Sigmoid colon (tissue), 7 donors: Measurements from ENCODE around the gene TMEM167B. TPM values are rescaled to one million over a fixed set of nuclear protein-coding genes. Genes with fewer than 3 reads are reported as not detected.

Experiments
- DNase-seq: peaks from one replicate; pipeline ENCODE4 v3.0.0-alpha.2; 2019
- H3K27ac ChIP-seq, 4 donors: fragments of 200-600 bp; sonication (generic); one replicate each; pipeline ENCODE4 v1.5.1; 2016 to 2019; ENCODE audit warnings: mild to moderate bottlenecking in 1 of 4
- H3K27me3 ChIP-seq, 3 donors: fragments of 200-600 bp; sonication (generic); one replicate each; pipeline ENCODE4 v1.5.1; 2019; ENCODE audit warnings: mild to moderate bottlenecking in 1 of 3
- H3K36me3 ChIP-seq, 4 donors: fragments of 200-600 bp; sonication (generic); one replicate each; pipeline ENCODE4 v1.5.1; 2016 to 2019
- H3K4me1 ChIP-seq, 4 donors: fragments of 200-600 bp; sonication (generic); one replicate each; pipeline ENCODE4 v1.5.1; 2017 to 2019
- H3K4me3 ChIP-seq, 4 donors: fragments of 200-600 bp; sonication (generic); one replicate each; pipeline ENCODE4 v1.5.1; 2017 to 2019; ENCODE audit warnings: mild to moderate bottlenecking in 2 of 4, moderate library complexity in 1 of 4
- H3K9me3 ChIP-seq, 4 donors: fragments of 200-600 bp in 3 of 4; sonication (generic) in 3 of 4; one replicate each; pipeline versions ENCODE4 v1.5.1 to v1.6.1; 2013 to 2019
- CTCF ChIP-seq, 4 experiments: fragments of 450-650 bp in 3 of 4; fragments of 200-600 bp in 1 of 4; IDR thresholded peaks; one replicate each; pipeline ENCODE4 v1.5.1; 2016 to 2019; ENCODE audit warnings: antibody characterized with exemption in 4 of 4, mild to moderate bottlenecking in 3 of 4, moderate library complexity in 2 of 4
- EP300 ChIP-seq, 4 donors: sonication (generic); formaldehyde crosslinking; IDR thresholded peaks; one replicate each; pipeline ENCODE4 v1.6.1; 2017; ENCODE audit warnings: antibody characterized with exemption in 4 of 4
- POLR2A ChIP-seq, 2 donors: fragments of 450-650 bp; IDR thresholded peaks; one replicate each; pipeline ENCODE4 v1.6.1; 2016; ENCODE audit warnings: antibody characterized with exemption in 2 of 2, mild to moderate bottlenecking in 2 of 2, moderate library complexity in 2 of 2
- POLR2AphosphoS5 ChIP-seq, 4 donors: sonication (generic); formaldehyde crosslinking; IDR thresholded peaks; one replicate each; pipeline ENCODE4 v1.6.1; 2017; ENCODE audit warnings: antibody characterized with exemption in 4 of 4
- WGBS, 2 donors: extraction: QIAGEN DNeasy Blood & Tissue Kit; methylation state at CpG; one replicate each; pipeline ENCODE4 v1.1.7; 2013; 5-methylcytosine and 5-hydroxymethylcytosine counted together
- intact Hi-C: fragments of 100-400 bp; cut with DNase I; formaldehyde crosslinking; loops from one replicate; pipeline ENCODE4 v1.15.1; 2023
- polyA plus RNA-seq, 3 donors: library from polyadenylated mRNA; stranded (reverse); fragments of 200-250 nt; gene quantifications; one replicate each; pipeline ENCODE4 v1.2.3, GENCODE V29; 2013
- total RNA-seq, 4 donors: library from RNA; depleted of rRNA; stranded (reverse); fragments of >200 nt; gene quantifications; one replicate each; pipeline ENCODE4 v1.1.0, GENCODE V29; 2016
- donor health status: healthy with polysubstance abuse.
- donor health status: Bipolar disorder and iron deficiency.
- donor health status: healthy.

The TMEM167B gene
- total and polyA plus RNA-seq, 7 donors, result 16.2 to 33.2 (median 22.7) TPM

GRCh38 chr1:109131800-109132199 lies 41.2 kb downstream of the TMEM167B start:
- Histone ChIP-seq H3K27ac (no peak overlapping the region), H3K36me3 (no peaks in the 10 kb centered on the region), H3K27me3 (no peaks in the 10 kb centered on the region), H3K4me3 (no peak overlapping the region), H3K9me3 (no peaks in the 10 kb centered on the region), H3K4me1 (no peaks in the 10 kb centered on the region)
- intact Hi-C loops, result no loop called here
- no peak for DNase-seq
- TF ChIP-seq POLR2AphosphoS5 (IDR thresholded peaks at IDR 0.05) (no peak), EP300 (IDR thresholded peaks at IDR 0.05) (no peak), CTCF (IDR thresholded peaks at IDR 0.05) (no peak), POLR2A (IDR thresholded peaks at IDR 0.05) (no peak)

GRCh38 chr1:109133002-109133706 lies 42.6 kb downstream of the TMEM167B start:
- Histone ChIP-seq H3K36me3 (no peaks in the 10 kb centered on the region), H3K9me3 (no peaks in the 10 kb centered on the region), H3K27me3 (no peaks in the 10 kb centered on the region), H3K27ac (no peak overlapping the region), H3K4me1 (no peaks in the 10 kb centered on the region), H3K4me3 (no peak overlapping the region)
- WGBS, 2 donors, result 54 to 80% methylated on average over 4 of the region's 4 CpGs
- TF ChIP-seq EP300 (IDR thresholded peaks at IDR 0.05) (no peak), POLR2AphosphoS5 (IDR thresholded peaks at IDR 0.05) (no peak), CTCF (IDR thresholded peaks at IDR 0.05) (no peak), POLR2A (IDR thresholded peaks at IDR 0.05) (no peak)
- no peak for DNase-seq
- intact Hi-C loops, result no loop called here

- Histone ChIP-seq H3K9me3 (no peaks in the 10 kb centered on the region), H3K27me3 (no peaks in the 10 kb centered on the region), H3K4me3 (no peak overlapping the region), H3K36me3 (no peaks in the 10 kb centered on the region), H3K27ac (no peak overlapping the region), H3K4me1 (no peaks in the 10 kb centered on the region)
- no peak for DNase-seq
- 18 to 32% methylated on average over 2 of the region's 2 CpGs for WGBS, 2 donors
- intact Hi-C loops, result no loop called here
- no peak for TF ChIP-seq EP300 (IDR thresholded peaks at IDR 0.05)
- TF ChIP-seq CTCF (IDR thresholded peaks at IDR 0.05), result no peak
- TF ChIP-seq POLR2A (IDR thresholded peaks at IDR 0.05), result no peak
These were observed 43.3 kb downstream of the TMEM167B start for GRCh38 chr1:109133815-109134214.

- no peak overlapping the region for H3K4me3 ChIP-seq
- TF ChIP-seq POLR2AphosphoS5 (IDR thresholded peaks at IDR 0.05) (no peak), POLR2A (IDR thresholded peaks at IDR 0.05) (no peak), EP300 (IDR thresholded peaks at IDR 0.05) (no peak), CTCF (IDR thresholded peaks at IDR 0.05) (no peak)
- no peaks in the 10 kb centered on the region for H3K36me3 ChIP-seq
- no peaks in the 10 kb centered on the region for H3K4me1 ChIP-seq
- WGBS, 2 donors, result 10 to 30% methylated on average over 7 of the region's 7 CpGs
- no peak overlapping the region for H3K27ac ChIP-seq
- no peaks in the 10 kb centered on the region for H3K27me3 ChIP-seq
- intact Hi-C loops, result no loop called here
- no peaks in the 10 kb centered on the region for H3K9me3 ChIP-seq
- DNase-seq, result no peak
These were observed 43.9 kb downstream of the TMEM167B start for GRCh38 chr1:109134423-109134822.

GRCh38 chr1:109135940-109136339 lies 45.4 kb downstream of the TMEM167B start:
- no peak for TF ChIP-seq POLR2AphosphoS5 (IDR thresholded peaks at IDR 0.05)
- TF ChIP-seq EP300 (IDR thresholded peaks at IDR 0.05), result no peak
- TF ChIP-seq CTCF (IDR thresholded peaks at IDR 0.05), result no peak
- no peak for TF ChIP-seq POLR2A (IDR thresholded peaks at IDR 0.05)
- Histone ChIP-seq H3K36me3 (no peaks in the 10 kb centered on the region), H3K4me1 (no peaks in the 10 kb centered on the region), H3K27ac (no peak overlapping the region), H3K4me3 (no peak overlapping the region), H3K9me3 (no peaks in the 10 kb centered on the region), H3K27me3 (no peaks in the 10 kb centered on the region)
- intact Hi-C loops, result no loop called here
- WGBS, 2 donors, result 61 to 85% methylated on average over 3 of the region's 3 CpGs
- DNase-seq, result no peak
